NOMO-1 (cell line): ENCODE results near the gene SORT1.
"Not testable (repeated sequence)": the region's sequence is repeated elsewhere in the genome, so short reads cannot be mapped to it uniquely, and the experiment has no call there.

ENCODE experiments used
- DNase-seq, 2 experiments: peaks; one replicate each; lab custom pipeline; 2025; ENCODE audit not compliant: unreplicated experiment in 2 of 2; lab: John Stamatoyannopoulos, UW

SORT1 gene

GRCh38 chr1:109383087-109383779 is 14.5 kb downstream of the SORT1 start:
- no peak for DNase-seq

- no peak for DNase-seq
These were observed 16.1 kb downstream of the SORT1 start for GRCh38 chr1:109381573-109381972.

- no peak for DNase-seq
These were observed 17.8 kb downstream of the SORT1 start for GRCh38 chr1:109379907-109380306.

GRCh38 chr1:109379422-109379821 is 18.3 kb downstream of the SORT1 start:
- no peak for DNase-seq

GRCh38 chr1:109377698-109378097 is 20.0 kb downstream of the SORT1 start:
- DNase-seq = no peak

- DNase-seq = not testable (repeated sequence)
These were observed 24.0 kb downstream of the SORT1 start for GRCh38 chr1:109373696-109374095.

GRCh38 chr1:109373126-109373525 is 24.6 kb downstream of the SORT1 start:
- no peak for DNase-seq

- no peak for DNase-seq
These were observed 25.4 kb downstream of the SORT1 start for GRCh38 chr1:109372281-109372680.

- DNase-seq = peak; percentile 58 to 79
These were observed 26.4 kb downstream of the SORT1 start for GRCh38 chr1:109371341-109371739.

- DNase-seq = peak; percentile 17 to 51
These were observed 26.9 kb downstream of the SORT1 start for GRCh38 chr1:109370712-109371340.

GRCh38 chr1:109369167-109369746 is 28.5 kb downstream of the SORT1 start:
- DNase-seq = peak; percentile 44 to 64

GRCh38 chr1:109368464-109368863 is 29.3 kb downstream of the SORT1 start:
- DNase-seq = no peak

GRCh38 chr1:109367626-109368025 is 30.1 kb downstream of the SORT1 start:
- DNase-seq = no peak

- DNase-seq = no peak
These were observed 32.0 kb downstream of the SORT1 start for GRCh38 chr1:109365642-109366204.

- DNase-seq = no peak
These were observed 36.1 kb downstream of the SORT1 start for GRCh38 chr1:109361649-109362048.

- DNase-seq = peak; percentile 4 to 39
These were observed 36.6 kb downstream of the SORT1 start for GRCh38 chr1:109361069-109361468.

- no peak for DNase-seq
These were observed 40.1 kb downstream of the SORT1 start for GRCh38 chr1:109357616-109358015.

- no peak for DNase-seq
These were observed 40.8 kb downstream of the SORT1 start for GRCh38 chr1:109356915-109357314.

- DNase-seq = no peak
These were observed 41.2 kb downstream of the SORT1 start for GRCh38 chr1:109356505-109356904.

GRCh38 chr1:109354929-109355328 is 42.8 kb downstream of the SORT1 start:
- no peak for DNase-seq

GRCh38 chr1:109351457-109351856 is 46.3 kb downstream of the SORT1 start:
- no peak for DNase-seq

GRCh38 chr1:109350655-109351054 is 47.1 kb downstream of the SORT1 start:
- no peak for DNase-seq
